Renal cortical epithelial cell (primary cell): ENCODE data around the gene ST8SIA4. TPM values are rescaled to one million over a fixed set of nuclear protein-coding genes. Genes with fewer than 3 reads are reported as not detected.

Experiments used
- DNase-seq: peaks from one replicate; pipeline ENCODE4 v3.0.0-alpha.2; 2011; ENCODE audit warnings: low read depth
- total RNA-seq: library from RNA; depleted of rRNA; stranded (reverse); fragments of >200 nt; gene quantifications from 2 replicates; pipeline ENCODE4 v1.2.3, GENCODE V29; 2014

Gene ST8SIA4
- total RNA-seq: 0.17 and 3.9 TPM in 2 replicates

GRCh38 chr5:100903039-100903887 lies at the start of gene ST8SIA4:
ST8SIA4 (minus strand) TSS chr5:100903282; CDS start chr5:100902955, 327 bp downstream.
- peak; percentile 42 for DNase-seq

- no peak for DNase-seq
Observed at GRCh38 chr5:100950985-100951384, 47.9 kb upstream of the ST8SIA4 start.

GRCh38 chr5:100913298-100913697 lies 10.2 kb upstream of the ST8SIA4 start:
- no peak for DNase-seq

GRCh38 chr5:100909034-100909433 lies 6.0 kb upstream of the ST8SIA4 start:
- no peak for DNase-seq

- DNase-seq: no peak
Observed at GRCh38 chr5:100905259-100905914, 2.3 kb upstream of the ST8SIA4 start.

- no peak for DNase-seq
Observed at GRCh38 chr5:100904259-100904861, 1.3 kb upstream of the ST8SIA4 start.

GRCh38 chr5:100902440-100903038 lies 543 bp downstream of the ST8SIA4 start:
- no peak for DNase-seq

- peak; percentile 20 for DNase-seq
Observed at GRCh38 chr5:100901821-100902341, 1.2 kb downstream of the ST8SIA4 start.

GRCh38 chr5:100900796-100901781 lies 2.0 kb downstream of the ST8SIA4 start:
- peak; percentile 35 for DNase-seq

GRCh38 chr5:100900142-100900795 lies 2.8 kb downstream of the ST8SIA4 start:
- peak; percentile 42 for DNase-seq

GRCh38 chr5:100899675-100900074 lies 3.4 kb downstream of the ST8SIA4 start:
- no peak for DNase-seq

GRCh38 chr5:100898504-100899346 lies 4.4 kb downstream of the ST8SIA4 start:
- DNase-seq: no peak

- DNase-seq: no peak
Observed at GRCh38 chr5:100896054-100896453, 7.0 kb downstream of the ST8SIA4 start.

GRCh38 chr5:100890461-100891008 lies 12.5 kb downstream of the ST8SIA4 start:
- peak; percentile 49 for DNase-seq

GRCh38 chr5:100889896-100890295 lies 13.2 kb downstream of the ST8SIA4 start:
- DNase-seq: no peak

GRCh38 chr5:100889165-100889743 lies 13.8 kb downstream of the ST8SIA4 start:
- DNase-seq: no peak

GRCh38 chr5:100877274-100877673 lies 25.8 kb downstream of the ST8SIA4 start:
- no peak for DNase-seq

- no peak for DNase-seq
Observed at GRCh38 chr5:100872408-100873190, 30.5 kb downstream of the ST8SIA4 start.
